ENCODE measurements around the gene IL2RA. TPM values are rescaled to one million over a fixed set of nuclear protein-coding genes. Genes with fewer than 3 reads are reported as not detected.

Gene IL2RA
- total RNA-seq, 2 donors from 2014 or later = not detected

- no peak for TF ChIP-seq CTCF (conservative IDR thresholded peaks at IDR 0.05)
Observed at GRCh38 chr10:5970066-5970465, 92.1 kb downstream of the IL2RA start.

GRCh38 chr10:5968681-5969453, 93.3 kb downstream of the IL2RA start:
- H3K4me3 Mint-ChIP-seq = no peak overlapping the region
- WGBS, 2 experiments (ENCODE audit: insufficient coverage in 1 of 2, insufficient read length in 1 of 2) = 90 to 93% methylated on average over 5 to 9 of the region's 9 CpGs
- H3K4me1 ChIP-seq (ENCODE audit: control insufficient read depth, insufficient read depth, low read length) = no peaks in the 10 kb centered on the region
- H3K27me3 ChIP-seq (ENCODE audit: control insufficient read depth, insufficient read depth, low read length, poor library complexity, severe bottlenecking) = no peaks in the 10 kb centered on the region
- no peak for DNase-seq
- H3K27ac ChIP-seq (ENCODE audit: low read depth, low read length) = no peak overlapping the region
- no peak overlapping the region for H3K9ac ChIP-seq (ENCODE audit: extremely low read depth, low read length, poor library complexity, severe bottlenecking)
- no peaks in the 10 kb centered on the region for H3K36me3 Mint-ChIP-seq (ENCODE audit: low read depth)
- H3K36me3 ChIP-seq (ENCODE audit: control insufficient read depth, insufficient read depth, low read length) = no peaks in the 10 kb centered on the region
- H3K4me3 ChIP-seq (ENCODE audit: low read length) = no peak overlapping the region
- no peaks in the 10 kb centered on the region for H3K27me3 Mint-ChIP-seq (ENCODE audit: insufficient read depth)
- no peaks in the 10 kb centered on the region for H3K9me3 Mint-ChIP-seq
- H3K27ac Mint-ChIP-seq = no peak overlapping the region
- no peaks in the 10 kb centered on the region for H3K4me1 Mint-ChIP-seq
- TF ChIP-seq CTCF (conservative IDR thresholded peaks at IDR 0.05) = no peak
- no peaks in the 10 kb centered on the region for H3K9me3 ChIP-seq (ENCODE audit: control insufficient read depth, low read length)

More at GRCh38 chr10:5970066-5970465, 92.1 kb downstream of the IL2RA start:
- Mint-ChIP-seq H3K27me3 (ENCODE audit: insufficient read depth) (peaks cover 2% of the 10 kb centered on the region), H3K4me1 (no peaks in the 10 kb centered on the region), H3K36me3 (ENCODE audit: low read depth) (no peaks in the 10 kb centered on the region), H3K4me3 (no peak overlapping the region), H3K27ac (no peak overlapping the region), H3K9me3 (no peaks in the 10 kb centered on the region)
- Histone ChIP-seq H3K9ac (ENCODE audit: extremely low read depth, low read length, poor library complexity, severe bottlenecking) (no peak overlapping the region), H3K4me1 (ENCODE audit: control insufficient read depth, insufficient read depth, low read length) (no peaks in the 10 kb centered on the region), H3K36me3 (ENCODE audit: control insufficient read depth, insufficient read depth, low read length) (no peaks in the 10 kb centered on the region), H3K4me3 (ENCODE audit: low read length) (no peak overlapping the region), H3K27me3 (ENCODE audit: control insufficient read depth, insufficient read depth, low read length, poor library complexity, severe bottlenecking) (no peaks in the 10 kb centered on the region), H3K9me3 (ENCODE audit: control insufficient read depth, low read length) (no peaks in the 10 kb centered on the region), H3K27ac (ENCODE audit: low read depth, low read length) (no peak overlapping the region)
- WGBS, 2 experiments (ENCODE audit: insufficient coverage in 1 of 2, insufficient read length in 1 of 2) = 96 to 100% methylated on average over 1 to 2 of the region's 2 CpGs
- no peak for DNase-seq

GRCh38 chr10:5968037-5968680, 94.0 kb downstream of the IL2RA start:
- Mint-ChIP-seq H3K27me3 (ENCODE audit: insufficient read depth) (no peaks in the 10 kb centered on the region), H3K4me3 (no peak overlapping the region), H3K4me1 (no peaks in the 10 kb centered on the region), H3K27ac (no peak overlapping the region), H3K9me3 (no peaks in the 10 kb centered on the region), H3K36me3 (ENCODE audit: low read depth) (no peaks in the 10 kb centered on the region)
- H3K4me3 ChIP-seq (ENCODE audit: low read length) = no peak overlapping the region
- peak; percentile 17 for DNase-seq
- no peak overlapping the region for H3K27ac ChIP-seq (ENCODE audit: low read depth, low read length)
- H3K9me3 ChIP-seq (ENCODE audit: control insufficient read depth, low read length) = no peaks in the 10 kb centered on the region
- H3K27me3 ChIP-seq (ENCODE audit: control insufficient read depth, insufficient read depth, low read length, poor library complexity, severe bottlenecking) = no peaks in the 10 kb centered on the region
- no peak overlapping the region for H3K9ac ChIP-seq (ENCODE audit: extremely low read depth, low read length, poor library complexity, severe bottlenecking)
- 85 to 100% methylated on average over 1 to 5 of the region's 5 CpGs for WGBS, 2 experiments (ENCODE audit: insufficient coverage in 1 of 2, insufficient read length in 1 of 2)
- TF ChIP-seq CTCF (conservative IDR thresholded peaks at IDR 0.05) = no peak
- H3K4me1 ChIP-seq (ENCODE audit: control insufficient read depth, insufficient read depth, low read length) = no peaks in the 10 kb centered on the region
- H3K36me3 ChIP-seq (ENCODE audit: control insufficient read depth, insufficient read depth, low read length) = no peaks in the 10 kb centered on the region

All from endodermal cell (in vitro differentiated cells).